SJSA1 (cell line): ENCODE data around the gene RNASEH1. TPM values are rescaled to one million over a fixed set of nuclear protein-coding genes. Genes with fewer than 3 reads are reported as not detected.

Source experiments
- DNase-seq, 2 experiments: peaks; one replicate each; pipeline ENCODE4 v3.0.0-alpha.2; 2015 to 2020; ENCODE audit warnings: low spot score in 2 of 2, low read depth in 1 of 2
- H3K27ac ChIP-seq: fragments of 250-450 bp; sonication (Bioruptor Pico); 2 replicates; pipeline ENCODE4 v1.5.1; 2020; ENCODE audit warnings: mild to moderate bottlenecking, moderate library complexity
- H3K27me3 ChIP-seq: fragments of 250-450 bp; sonication (Bioruptor Pico); replicated peaks from 2 replicates; pipeline ENCODE4 v1.5.1; 2020; ENCODE audit warnings: mild to moderate bottlenecking, moderate library complexity
- H3K36me3 ChIP-seq: fragments of 250-450 bp; sonication (Bioruptor Pico); 2 replicates; pipeline ENCODE4 v1.5.1; 2020; ENCODE audit warnings: mild to moderate bottlenecking
- H3K4me1 ChIP-seq: fragments of 250-450 bp; sonication (Bioruptor Pico); replicated peaks from 2 replicates; pipeline ENCODE4 v1.6.1; 2021; ENCODE audit warnings: mild to moderate bottlenecking
- H3K4me3 ChIP-seq: fragments of 250-450 bp; sonication (Bioruptor Pico); 2 replicates; pipeline ENCODE4 v1.5.1; 2020; ENCODE audit warnings: mild to moderate bottlenecking
- H3K9me3 ChIP-seq: fragments of 250-450 bp; sonication (Bioruptor Pico); replicated peaks from 2 replicates; pipeline ENCODE4 v1.5.1; 2020; ENCODE audit warnings: mild to moderate bottlenecking
- total RNA-seq: library from RNA; depleted of rRNA; stranded (reverse); fragments of >200 nt; shearing (Covaris generic); gene quantifications from 2 replicates; pipeline ENCODE4 v1.2.3, GENCODE V29; 2014

RNASEH1 gene
- total RNA-seq, 1 experiment from 2014 or later, result 53.0 TPM

GRCh38 chr2:3553946-3554345, 4.2 kb downstream of the RNASEH1 start:
- H3K36me3 ChIP-seq, result peaks cover 76% of the 10 kb centered on the region
- DNase-seq, result no peak
- H3K4me3 ChIP-seq, result no peak overlapping the region
- no peak overlapping the region for H3K27ac ChIP-seq
- no peaks in the 10 kb centered on the region for H3K27me3 ChIP-seq
- peaks cover 12% of the 10 kb centered on the region for H3K4me1 ChIP-seq
- no peaks in the 10 kb centered on the region for H3K9me3 ChIP-seq

DNA sequence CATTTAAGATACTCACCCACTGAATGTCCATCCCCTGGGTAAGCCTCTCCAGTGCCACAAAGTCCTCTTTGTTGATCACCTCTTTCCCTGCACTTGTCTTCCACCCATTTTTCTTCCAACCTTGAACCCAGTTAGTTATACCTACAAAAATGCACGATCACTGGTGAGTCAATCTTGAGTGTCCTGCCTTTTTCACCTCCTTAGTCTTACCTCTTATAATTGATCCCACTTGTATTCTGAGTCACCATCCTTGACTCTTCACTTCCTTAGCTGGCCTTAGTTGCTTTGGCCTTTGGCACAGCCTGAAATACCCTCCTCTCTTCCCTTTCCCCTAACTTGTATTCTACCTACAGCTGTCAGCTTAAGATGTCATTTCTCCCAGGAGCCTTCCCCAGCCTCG, 10.2 kb downstream of the RNASEH1 start:
- Histone ChIP-seq H3K4me1 (no peaks in the 10 kb centered on the region), H3K9me3 (no peaks in the 10 kb centered on the region), H3K36me3 (peaks cover 90% of the 10 kb centered on the region), H3K27ac (no peak overlapping the region), H3K4me3 (no peak overlapping the region), H3K27me3 (no peaks in the 10 kb centered on the region)
- DNase-seq, result no peak

- DNase-seq, result no peak
- H3K27ac ChIP-seq, result no peak overlapping the region
- H3K9me3 ChIP-seq, result no peaks in the 10 kb centered on the region
- H3K36me3 ChIP-seq, result peaks cover 92% of the 10 kb centered on the region
- no peaks in the 10 kb centered on the region for H3K4me1 ChIP-seq
- no peaks in the 10 kb centered on the region for H3K27me3 ChIP-seq
- H3K4me3 ChIP-seq, result no peak overlapping the region
Measured at GRCh38 chr2:3545788-3546478, 12.2 kb downstream of the RNASEH1 start.

DNA sequence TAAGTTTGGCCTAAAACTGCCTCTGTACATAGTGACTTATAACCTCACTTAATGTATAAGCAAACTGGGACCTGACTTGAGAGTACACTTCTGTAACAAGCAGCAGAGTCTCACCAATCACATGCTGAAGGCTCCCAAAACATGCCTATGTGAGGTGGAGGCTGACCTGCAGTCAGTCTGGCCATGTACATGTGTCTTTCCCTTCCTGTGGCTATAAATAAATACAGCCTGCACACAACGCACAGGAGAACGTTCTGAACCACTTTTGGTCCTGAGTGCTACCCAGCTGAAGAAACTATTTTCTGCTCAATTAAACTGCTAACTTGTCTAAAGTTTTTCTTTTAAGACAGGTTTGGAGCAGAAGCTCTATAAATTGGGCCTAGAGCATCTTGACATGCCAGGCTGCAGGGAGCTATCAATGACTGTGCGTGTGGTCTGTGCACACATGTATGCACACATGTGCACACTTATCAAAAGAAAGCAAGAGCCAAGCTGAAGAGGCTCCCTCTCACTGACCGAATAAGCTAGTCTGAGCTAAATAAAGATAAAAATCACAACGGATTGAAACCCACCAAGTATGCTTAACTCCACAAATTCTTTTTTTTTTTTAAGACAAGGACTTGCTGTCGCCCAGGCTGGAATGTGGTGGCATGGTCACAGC, 15.0 kb downstream of the RNASEH1 start:
- DNase-seq, result no peak
- Histone ChIP-seq H3K27me3 (no peaks in the 10 kb centered on the region), H3K4me3 (no peak overlapping the region), H3K27ac (no peak overlapping the region), H3K36me3 (peaks cover 88% of the 10 kb centered on the region), H3K9me3 (no peaks in the 10 kb centered on the region), H3K4me1 (no peaks in the 10 kb centered on the region)

GRCh38 chr2:3542107-3542506, 16.0 kb downstream of the RNASEH1 start:
- H3K9me3 ChIP-seq, result no peaks in the 10 kb centered on the region
- no peaks in the 10 kb centered on the region for H3K27me3 ChIP-seq
- peaks cover 79% of the 10 kb centered on the region for H3K36me3 ChIP-seq
- no peak overlapping the region for H3K27ac ChIP-seq
- no peak for DNase-seq
- H3K4me3 ChIP-seq, result no peak overlapping the region
- H3K4me1 ChIP-seq, result peaks cover 1% of the 10 kb centered on the region

- H3K4me1 ChIP-seq, result peaks cover 18% of the 10 kb centered on the region
- no peak overlapping the region for H3K27ac ChIP-seq
- no peak overlapping the region for H3K4me3 ChIP-seq
- DNase-seq, result no peak
- H3K36me3 ChIP-seq, result peaks cover 58% of the 10 kb centered on the region
- no peaks in the 10 kb centered on the region for H3K9me3 ChIP-seq
- no peaks in the 10 kb centered on the region for H3K27me3 ChIP-seq
Measured at GRCh38 chr2:3539836-3540235, 18.3 kb downstream of the RNASEH1 start.

- peaks cover 41% of the 10 kb centered on the region for H3K36me3 ChIP-seq
- peak overlapping the region; percentile 27 for H3K4me3 ChIP-seq
- peaks cover 18% of the 10 kb centered on the region for H3K4me1 ChIP-seq
- no peaks in the 10 kb centered on the region for H3K9me3 ChIP-seq
- peak overlapping the region; percentile 97 for H3K27ac ChIP-seq
- H3K27me3 ChIP-seq, result no peaks in the 10 kb centered on the region
- DNase-seq, result peak; percentile 74 to 83
Measured at GRCh38 chr2:3536682-3537632, 21.2 kb downstream of the RNASEH1 start.

- H3K36me3 ChIP-seq, result peaks cover 33% of the 10 kb centered on the region
- DNase-seq, result peak; percentile 92 to 97
- peaks cover 18% of the 10 kb centered on the region for H3K4me1 ChIP-seq
- peak overlapping the region; percentile 97 for H3K27ac ChIP-seq
- H3K9me3 ChIP-seq, result no peaks in the 10 kb centered on the region
- H3K27me3 ChIP-seq, result no peaks in the 10 kb centered on the region
- H3K4me3 ChIP-seq, result peak overlapping the region; percentile 27
Measured at GRCh38 chr2:3535794-3536681, 22.1 kb downstream of the RNASEH1 start.

DNA sequence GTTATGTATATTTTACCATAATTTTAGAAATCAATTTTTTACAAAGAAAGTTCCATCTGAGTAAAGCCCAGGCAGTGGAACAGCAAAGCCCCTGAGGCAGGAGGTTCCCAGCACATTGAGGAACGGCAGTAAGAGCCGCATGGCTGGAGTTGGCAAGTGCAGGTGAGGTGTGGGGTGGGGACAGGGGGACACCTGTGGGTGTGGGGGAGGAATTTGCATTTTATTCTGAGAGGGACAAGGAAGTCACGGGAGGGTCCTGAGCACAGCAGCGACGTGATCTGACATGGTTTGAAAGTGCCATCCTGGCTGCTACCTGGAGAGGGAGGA, 22.7 kb downstream of the RNASEH1 start:
- Histone ChIP-seq H3K4me1 (peaks cover 18% of the 10 kb centered on the region), H3K27me3 (no peaks in the 10 kb centered on the region), H3K9me3 (no peaks in the 10 kb centered on the region), H3K4me3 (peak overlapping the region; percentile 27), H3K36me3 (peaks cover 27% of the 10 kb centered on the region), H3K27ac (peak overlapping the region; percentile 97)
- no peak for DNase-seq

DNA sequence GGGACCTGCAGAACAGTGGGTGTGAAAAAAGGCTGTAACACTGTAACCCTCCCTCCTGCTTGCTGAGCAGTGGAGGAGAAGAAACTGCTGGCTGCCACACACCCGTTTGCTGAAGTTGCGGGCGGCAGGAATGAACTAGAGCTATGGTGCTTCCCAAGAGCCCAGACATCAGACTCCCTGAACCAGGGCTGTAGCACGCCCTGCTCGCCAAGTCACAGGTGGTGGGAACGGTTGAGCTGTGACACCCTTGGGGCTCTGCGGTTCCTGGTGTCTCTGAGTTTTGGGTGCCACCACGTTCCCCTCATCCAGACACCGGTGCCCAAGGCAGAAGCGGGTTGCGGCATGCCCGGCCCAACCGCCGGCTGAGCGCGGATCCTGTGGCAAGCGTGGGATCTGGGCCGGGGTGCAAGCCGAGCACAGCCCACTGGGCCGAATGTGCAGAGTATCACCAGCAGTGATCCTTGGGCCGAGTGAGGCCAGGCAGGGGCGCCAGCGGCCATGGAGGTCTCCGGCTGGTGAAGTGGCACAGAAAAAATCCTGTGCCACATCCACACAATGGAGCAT, 23.8 kb downstream of the RNASEH1 start:
- Histone ChIP-seq H3K27me3 (no peaks in the 10 kb centered on the region), H3K4me1 (peaks cover 18% of the 10 kb centered on the region), H3K27ac (no peak overlapping the region), H3K4me3 (no peak overlapping the region), H3K36me3 (peaks cover 18% of the 10 kb centered on the region), H3K9me3 (no peaks in the 10 kb centered on the region)
- DNase-seq, result no peak

DNA sequence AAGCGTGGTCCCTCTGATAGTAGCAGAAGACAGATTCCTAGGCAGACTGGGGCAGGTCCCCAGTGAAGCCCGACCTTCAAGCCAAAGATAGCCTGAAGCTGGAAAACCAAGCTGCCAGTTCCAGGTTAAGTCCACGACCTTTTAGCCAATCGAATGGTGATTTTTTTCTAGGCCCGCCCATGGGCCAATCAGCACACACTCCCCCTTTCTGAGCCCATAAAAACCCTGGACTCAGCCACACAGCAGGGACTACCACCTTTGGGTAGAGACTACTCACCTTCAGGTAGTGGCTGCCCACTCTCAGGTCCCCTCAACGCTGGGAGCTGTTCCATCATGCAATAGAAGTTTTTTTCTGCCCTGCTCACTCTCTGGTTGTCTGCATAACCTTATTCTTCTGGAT, 24.3 kb downstream of the RNASEH1 start:
- H3K27me3 ChIP-seq, result no peaks in the 10 kb centered on the region
- no peak for DNase-seq
- peaks cover 13% of the 10 kb centered on the region for H3K36me3 ChIP-seq
- no peak overlapping the region for H3K27ac ChIP-seq
- no peak overlapping the region for H3K4me3 ChIP-seq
- H3K4me1 ChIP-seq, result peaks cover 18% of the 10 kb centered on the region
- no peaks in the 10 kb centered on the region for H3K9me3 ChIP-seq

DNA sequence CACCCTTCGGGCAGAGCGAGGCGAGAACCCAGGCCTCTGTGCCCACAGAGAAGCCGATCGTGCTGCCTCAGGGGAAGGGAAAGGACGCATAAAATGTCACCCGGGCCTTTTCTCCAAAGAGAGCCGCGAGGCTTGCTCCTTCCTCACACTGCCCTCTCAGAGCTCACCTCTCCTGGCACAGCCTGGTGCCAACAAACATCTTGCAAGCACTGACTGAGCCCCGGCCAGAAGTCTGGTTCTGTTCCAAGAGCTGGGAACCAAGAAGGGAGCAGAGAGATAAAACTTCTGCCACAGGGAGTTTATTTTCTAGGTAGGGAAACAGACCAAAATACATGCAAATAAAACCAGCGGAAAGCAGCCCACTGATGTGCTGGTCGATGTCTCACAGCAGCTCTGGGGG, 25.2 kb downstream of the RNASEH1 start:
- H3K27ac ChIP-seq, result no peak overlapping the region
- peaks cover 15% of the 10 kb centered on the region for H3K36me3 ChIP-seq
- peaks cover 18% of the 10 kb centered on the region for H3K4me1 ChIP-seq
- no peak overlapping the region for H3K4me3 ChIP-seq
- no peak for DNase-seq
- H3K27me3 ChIP-seq, result no peaks in the 10 kb centered on the region
- H3K9me3 ChIP-seq, result no peaks in the 10 kb centered on the region
